ENCODE results near the gene DENND1B. TPM values are rescaled to one million over a fixed set of nuclear protein-coding genes. Genes with fewer than 3 reads are reported as not detected.

The DENND1B gene
- total RNA-seq, 1 donor from 2014 or later: 19.2 TPM

GRCh38 chr1:197466813-197467212, 308.5 kb downstream of the DENND1B start:
- Mint-ChIP-seq H3K27me3 (peaks cover 4% of the 10 kb centered on the region), H3K4me1 (peaks cover 3% of the 10 kb centered on the region), H3K4me3 (no peak overlapping the region), H3K27ac (no peak overlapping the region), H3K36me3 (ENCODE audit: low read depth) (no peaks in the 10 kb centered on the region), H3K9me3 (no peaks in the 10 kb centered on the region)
- intact Hi-C loops (cut with micrococcal nuclease): no loop called here
- ATAC-seq (ENCODE audit: low read depth) (no peak), DNase-seq (no peak)
- ChIA-PET CTCF (no interaction called here), POLR2A (no interaction called here)
- TF ChIP-seq CTCF (IDR thresholded peaks at IDR 0.05): no peak

- Mint-ChIP-seq H3K36me3 (ENCODE audit: low read depth) (no peaks in the 10 kb centered on the region), H3K4me1 (peaks cover 3% of the 10 kb centered on the region), H3K27me3 (peaks cover 4% of the 10 kb centered on the region), H3K9me3 (no peaks in the 10 kb centered on the region), H3K4me3 (no peak overlapping the region), H3K27ac (no peak overlapping the region)
- ATAC-seq (ENCODE audit: low read depth) (no peak), DNase-seq (no peak)
- POLR2A ChIA-PET: no interaction called here
- TF ChIP-seq CTCF (IDR thresholded peaks at IDR 0.05): no peak
- intact Hi-C loops (cut with micrococcal nuclease): no loop called here
- CTCF ChIA-PET: no interaction called here
Observed at GRCh38 chr1:197465528-197466327, 309.6 kb downstream of the DENND1B start.

- intact Hi-C loops (cut with micrococcal nuclease): no loop called here
- Mint-ChIP-seq H3K9me3 (no peaks in the 10 kb centered on the region), H3K27ac (no peak overlapping the region), H3K4me1 (no peaks in the 10 kb centered on the region), H3K4me3 (no peak overlapping the region), H3K27me3 (no peaks in the 10 kb centered on the region), H3K36me3 (ENCODE audit: low read depth) (no peaks in the 10 kb centered on the region)
- no peak for ATAC-seq (ENCODE audit: low read depth)
- TF ChIP-seq CTCF (IDR thresholded peaks at IDR 0.05): no peak
- no peak for DNase-seq
- ChIA-PET POLR2A (no interaction called here), CTCF (no interaction called here)
Observed at GRCh38 chr1:197464044-197464443, 311.2 kb downstream of the DENND1B start.

- POLR2A ChIA-PET: no interaction called here
- H3K4me1 Mint-ChIP-seq: no peaks in the 10 kb centered on the region
Observed at GRCh38 chr1:197463142-197463541, 312.1 kb downstream of the DENND1B start.

DNA sequence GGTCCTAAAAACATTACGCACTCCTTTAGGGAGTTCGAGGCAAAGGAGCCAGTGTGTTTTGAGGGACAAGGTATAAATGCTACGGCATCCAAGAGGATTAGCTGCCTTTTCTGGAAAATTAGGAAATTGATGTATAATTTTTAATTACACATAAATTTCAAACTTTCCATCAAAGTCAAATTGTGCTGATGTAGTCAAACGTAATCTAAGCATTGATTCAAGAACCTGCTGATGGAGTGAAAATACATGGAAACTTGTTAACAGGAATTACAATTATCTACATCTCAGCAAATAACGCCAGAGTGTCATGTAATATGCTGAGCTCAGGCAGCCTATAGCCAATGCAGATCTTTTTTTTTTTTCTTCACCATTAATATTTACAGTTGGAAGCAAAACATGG, 312.7 kb downstream of the DENND1B start:
- ChIA-PET POLR2A (no interaction called here), CTCF (no interaction called here)
- no peaks in the 10 kb centered on the region for H3K27me3 Mint-ChIP-seq
- no peak for TF ChIP-seq CTCF (IDR thresholded peaks at IDR 0.05)
- H3K4me3 Mint-ChIP-seq: no peak overlapping the region
- intact Hi-C loops (cut with micrococcal nuclease): no loop called here
- DNase-seq (no peak), ATAC-seq (ENCODE audit: low read depth) (no peak)
- H3K36me3 Mint-ChIP-seq (ENCODE audit: low read depth): no peaks in the 10 kb centered on the region
- no peaks in the 10 kb centered on the region for H3K9me3 Mint-ChIP-seq
- H3K4me1 Mint-ChIP-seq: no peaks in the 10 kb centered on the region
- no peak overlapping the region for H3K27ac Mint-ChIP-seq

More at GRCh38 chr1:197463142-197463541, 312.1 kb downstream of the DENND1B start:
- Mint-ChIP-seq H3K36me3 (ENCODE audit: low read depth) (no peaks in the 10 kb centered on the region), H3K27ac (no peak overlapping the region), H3K4me3 (no peak overlapping the region), H3K9me3 (no peaks in the 10 kb centered on the region), H3K27me3 (no peaks in the 10 kb centered on the region)
- intact Hi-C loops (cut with micrococcal nuclease): no loop called here
- no peak for ATAC-seq (ENCODE audit: low read depth)
- CTCF ChIA-PET: no interaction called here
- TF ChIP-seq CTCF (IDR thresholded peaks at IDR 0.05): no peak
- DNase-seq: no peak

Other genes with a start within 250 kb of the DENND1B start
- 0.81 and 1.2 TPM in 2 replicates for gene C1orf53, start 127.2 kb upstream of the DENND1B start, total RNA-seq
- not detected in 2 replicates for gene LHX9, start 141.9 kb upstream of the DENND1B start, total RNA-seq